Activated CD4-positive, alpha-beta T cell treated with anti-CD3 and anti-CD28 coated beads for 4 hours (primary cell): ENCODE measurements around the gene MACROD2.
"Not testable (repeated sequence)": the region's sequence is repeated elsewhere in the genome, so short reads cannot be mapped to it uniquely, and the experiment has no call there.

Experiments
- DNase-seq, 2 donors: peaks; one replicate each; pipeline ENCODE4 v3.0.0-alpha.2; 2020

MACROD2 gene

DNA sequence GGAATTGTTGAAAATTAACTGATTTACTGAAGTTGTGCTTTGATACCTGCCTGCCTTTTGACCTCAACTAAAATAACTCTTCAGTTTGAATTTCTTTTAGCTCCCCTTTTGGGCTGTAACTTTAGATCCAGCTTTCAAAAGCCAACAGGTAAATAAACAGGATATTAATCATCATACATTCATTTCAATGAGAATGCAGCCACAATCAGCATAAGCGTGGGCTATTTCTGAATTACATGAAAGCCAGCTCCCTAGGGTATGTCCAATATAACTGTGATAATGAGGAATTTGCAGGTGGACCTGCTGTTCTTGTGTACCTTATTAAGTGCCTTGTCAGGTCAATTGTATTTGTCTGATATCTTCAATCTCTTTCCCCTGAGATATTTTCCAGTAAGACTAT is 1747.3 kb downstream of the MACROD2 start:
- no peak for DNase-seq

DNA sequence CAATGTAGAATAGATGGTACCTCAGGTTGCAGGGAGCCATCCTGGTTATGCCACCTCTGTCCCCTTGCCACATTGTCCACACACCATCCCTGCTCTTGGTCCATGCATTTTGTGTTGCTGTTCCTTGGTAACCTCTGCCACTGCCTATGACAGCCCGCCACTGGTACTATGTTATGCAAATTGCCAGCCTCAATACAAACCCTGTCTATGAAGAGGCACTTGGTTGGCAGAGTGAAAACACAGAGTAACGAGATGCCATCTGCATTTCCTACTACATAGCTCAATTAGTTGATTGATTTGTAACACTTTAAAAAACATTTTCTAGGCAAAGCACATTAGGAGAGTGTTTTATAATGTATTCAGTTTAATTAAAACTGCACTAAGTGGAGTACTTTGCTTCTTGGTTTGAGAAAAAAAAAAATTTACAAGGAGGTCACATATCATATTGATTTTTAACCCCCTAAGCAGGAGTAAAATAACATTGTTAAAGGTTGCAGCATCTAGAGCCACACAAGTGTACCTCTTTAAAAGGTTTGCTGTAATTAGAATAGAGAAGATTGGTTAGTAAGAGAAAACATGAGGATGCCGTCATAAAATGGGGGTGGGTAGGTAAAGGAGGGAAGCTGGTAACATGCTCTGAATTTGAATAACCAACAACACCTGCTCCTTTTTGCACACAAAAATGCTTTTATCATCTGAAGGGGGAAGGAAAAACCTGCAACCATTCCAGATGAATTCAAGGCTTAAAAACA is 1760.9 kb downstream of the MACROD2 start:
- no peak for DNase-seq

DNA sequence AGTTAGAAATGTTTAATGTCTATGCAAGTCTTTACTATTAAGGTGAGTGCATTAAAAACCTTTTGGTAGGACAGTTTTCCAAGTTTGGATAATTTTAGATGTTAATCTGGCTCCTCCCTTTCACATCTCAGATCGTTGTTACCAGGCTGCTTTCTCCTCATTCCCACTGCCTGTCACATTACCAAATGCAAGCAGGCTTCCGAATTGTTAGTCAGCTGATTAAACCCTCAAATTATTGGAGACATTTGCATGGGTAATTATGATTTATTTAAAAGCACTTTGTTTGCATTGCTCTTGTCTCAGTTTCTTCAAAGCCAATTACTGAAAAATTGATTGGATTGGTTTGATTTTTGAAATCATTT is 1761.4 kb downstream of the MACROD2 start:
- no peak for DNase-seq

DNA sequence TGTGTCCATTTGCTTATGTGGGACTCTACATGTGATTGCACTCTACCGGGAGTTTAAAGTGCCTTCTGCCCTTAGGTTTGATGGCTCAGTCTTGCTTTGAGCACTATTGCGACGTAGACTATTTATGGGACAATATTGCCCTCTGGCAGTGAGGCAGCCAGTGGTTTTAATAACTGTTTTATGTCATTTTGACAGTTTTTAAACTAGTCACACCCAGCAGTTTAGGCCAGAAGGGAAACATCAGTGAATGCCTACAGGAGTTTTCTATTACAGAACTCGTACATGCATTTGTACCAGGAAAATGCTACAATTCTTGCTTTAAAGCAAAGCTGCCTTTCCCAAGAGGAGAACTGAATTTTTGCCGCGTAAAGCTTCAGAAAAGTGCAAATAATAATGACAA is 1764.3 kb downstream of the MACROD2 start:
- DNase-seq, result no peak

DNA sequence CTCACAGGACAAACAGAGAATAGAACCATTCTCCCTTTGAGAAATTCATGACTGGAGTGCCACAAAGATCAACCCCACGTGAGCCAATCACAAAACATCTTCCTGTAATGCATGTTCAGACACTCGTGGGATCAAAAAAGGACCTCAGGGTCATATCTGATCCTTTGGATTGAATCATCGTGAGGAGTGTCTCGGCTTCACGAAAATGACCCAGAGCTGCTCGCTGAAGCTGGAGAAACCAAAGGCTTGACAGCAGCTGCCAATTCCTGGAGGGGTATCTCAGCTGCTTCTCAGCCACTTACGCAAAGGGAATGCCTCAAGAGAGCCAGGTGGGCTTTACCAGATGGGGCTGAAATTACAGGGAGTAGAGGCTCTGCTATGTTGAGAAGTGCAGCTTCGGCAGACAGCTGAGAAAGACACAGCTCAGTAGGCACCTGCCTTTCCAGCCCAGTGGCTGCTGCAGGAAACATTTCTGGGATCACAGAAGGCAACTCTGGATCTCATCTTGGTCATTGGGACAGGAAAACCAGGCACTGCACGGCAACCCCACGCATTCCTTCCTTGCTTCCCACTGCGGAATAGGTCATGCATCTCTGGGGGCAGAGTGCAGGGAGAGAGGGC is 1764.8 kb downstream of the MACROD2 start:
- no peak for DNase-seq

DNA sequence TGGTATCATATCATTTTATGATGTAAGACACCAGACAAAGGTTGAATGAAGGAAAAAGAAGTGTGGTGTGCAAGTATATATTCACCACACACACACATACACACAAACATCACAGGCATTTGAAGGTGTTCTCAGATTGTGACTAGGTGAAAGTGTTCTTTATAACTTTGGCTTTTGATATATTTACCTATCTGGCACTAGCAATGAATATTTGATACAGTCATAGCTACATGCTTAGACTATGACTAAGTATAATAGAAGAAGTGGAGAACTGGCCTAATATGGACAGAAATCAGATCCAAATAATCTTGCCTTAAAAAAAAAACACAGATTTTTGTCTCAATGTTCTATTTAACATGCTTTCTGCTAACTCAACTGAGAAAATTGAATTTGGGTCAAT is 1768.0 kb downstream of the MACROD2 start:
- DNase-seq, result no peak

DNA sequence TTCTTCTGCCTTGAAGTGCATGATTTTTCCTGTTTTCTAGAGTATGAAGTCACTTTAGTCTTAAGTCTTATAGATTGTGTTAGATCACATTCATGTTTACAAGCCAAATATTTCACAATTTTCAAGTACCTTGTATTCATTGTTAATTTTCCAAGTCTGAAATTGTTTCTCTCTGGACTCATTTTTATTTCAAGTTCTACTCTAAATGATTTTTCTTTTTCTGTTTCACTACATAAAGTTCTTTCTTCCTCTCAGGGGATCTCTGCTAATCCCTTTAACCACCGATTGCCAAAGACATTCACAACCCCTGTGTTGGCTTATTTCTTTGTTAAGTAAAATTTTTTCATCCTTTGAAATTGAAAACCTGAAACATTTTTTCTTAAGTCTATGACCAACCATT is 1772.3 kb downstream of the MACROD2 start:
- DNase-seq, result no peak

DNA sequence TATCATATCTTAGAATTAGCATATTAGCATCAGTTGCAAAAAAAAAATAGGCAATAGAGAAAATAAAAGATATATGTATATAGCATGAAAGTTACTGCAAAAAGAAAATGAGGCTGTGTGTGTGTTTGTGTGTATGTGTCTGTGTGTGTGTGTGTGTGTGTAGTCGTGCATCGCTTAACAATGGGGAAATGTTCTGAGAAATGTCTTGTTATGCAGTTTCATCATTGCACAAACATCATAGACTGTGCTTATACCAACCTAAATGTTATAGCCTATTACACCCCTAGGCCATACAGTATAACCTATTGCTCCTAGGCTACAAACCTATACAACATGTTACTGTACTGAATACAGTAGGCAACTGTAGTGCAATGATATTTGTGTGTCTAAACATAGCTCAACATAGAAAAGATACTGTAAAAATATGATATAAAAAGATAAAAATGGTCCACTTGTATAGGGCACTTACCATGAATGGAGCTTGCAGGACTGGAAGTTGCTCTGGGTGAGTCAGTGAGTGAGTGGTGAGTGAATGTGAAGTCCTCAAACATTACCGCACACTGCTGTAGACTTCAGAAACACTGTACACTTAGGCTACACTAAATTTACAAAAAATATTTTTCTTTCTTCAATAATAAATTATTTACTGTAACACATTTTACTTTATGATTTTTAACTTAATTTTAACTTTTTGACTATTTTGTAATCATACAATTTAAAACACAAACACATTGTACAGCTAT is 1772.9 kb downstream of the MACROD2 start:
- no peak for DNase-seq

DNA sequence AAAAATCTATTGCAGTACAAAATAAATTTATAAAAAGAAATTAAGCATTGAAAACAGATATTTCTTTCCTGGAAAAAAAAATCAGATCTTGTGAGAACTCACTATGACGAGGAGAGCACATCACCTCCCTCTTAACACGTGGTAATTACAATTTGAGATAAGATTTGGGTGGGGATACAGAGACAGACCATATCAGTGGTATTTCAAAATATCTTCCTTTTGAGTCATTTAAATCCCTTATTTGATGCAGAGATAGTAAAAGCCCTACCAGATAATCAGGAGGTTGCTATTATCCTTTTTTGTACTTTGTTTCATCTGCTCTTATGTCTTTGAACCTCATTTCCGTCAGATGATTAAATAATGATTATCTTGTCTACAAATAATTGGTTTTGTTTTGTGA is 1777.5 kb downstream of the MACROD2 start:
- DNase-seq, result no peak

DNA sequence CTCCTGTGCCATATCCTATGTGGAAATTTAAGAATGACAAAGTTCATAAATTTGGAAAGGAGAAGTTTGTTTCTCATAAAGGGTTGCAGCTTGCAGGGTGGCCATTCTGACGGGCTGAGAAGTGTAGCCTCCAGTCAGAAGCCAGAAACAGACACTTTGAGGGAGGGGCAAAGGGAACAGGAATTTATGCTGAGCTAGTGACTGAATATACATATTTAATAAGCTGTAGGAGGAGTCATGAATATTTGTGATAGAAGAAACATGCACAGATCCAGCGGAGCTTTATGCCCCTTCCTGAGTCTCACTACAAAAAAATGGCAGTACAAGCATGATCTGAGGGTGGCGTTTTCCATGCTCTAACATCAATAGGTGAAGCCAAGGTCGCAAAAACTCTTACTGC is 1779.6 kb downstream of the MACROD2 start:
- no peak for DNase-seq

DNA sequence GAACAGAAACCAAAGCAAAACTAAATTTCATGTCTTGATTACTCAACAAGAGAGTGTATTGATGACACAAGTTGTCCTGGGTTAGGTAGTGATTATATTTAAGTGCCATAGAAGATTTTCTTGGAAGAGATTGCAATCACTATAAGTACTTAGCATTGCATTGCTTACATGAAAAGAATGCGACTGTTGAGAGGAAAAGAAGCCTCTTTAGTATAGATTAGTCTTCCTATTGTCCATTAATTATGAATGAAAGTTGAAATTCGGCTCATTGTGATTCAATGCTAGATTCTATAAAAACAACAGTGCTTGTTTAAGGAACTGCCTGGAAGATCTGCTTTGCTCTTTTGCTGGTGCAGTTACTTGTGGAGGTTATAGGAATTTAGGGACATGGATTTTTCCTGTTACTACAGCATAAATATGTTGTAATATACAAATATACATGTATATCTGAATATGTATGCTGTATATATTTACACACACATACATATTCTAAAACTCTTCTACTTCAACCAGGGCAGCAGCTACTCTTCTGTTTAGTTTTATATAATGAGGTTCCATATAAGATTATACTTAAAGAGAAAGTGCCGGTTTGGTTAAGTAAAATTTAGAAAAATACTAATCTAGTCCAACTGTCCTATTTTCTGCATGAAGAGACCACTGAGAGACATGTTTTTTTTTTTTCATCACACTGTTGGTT is 1781.6 kb downstream of the MACROD2 start:
- DNase-seq, result no peak

DNA sequence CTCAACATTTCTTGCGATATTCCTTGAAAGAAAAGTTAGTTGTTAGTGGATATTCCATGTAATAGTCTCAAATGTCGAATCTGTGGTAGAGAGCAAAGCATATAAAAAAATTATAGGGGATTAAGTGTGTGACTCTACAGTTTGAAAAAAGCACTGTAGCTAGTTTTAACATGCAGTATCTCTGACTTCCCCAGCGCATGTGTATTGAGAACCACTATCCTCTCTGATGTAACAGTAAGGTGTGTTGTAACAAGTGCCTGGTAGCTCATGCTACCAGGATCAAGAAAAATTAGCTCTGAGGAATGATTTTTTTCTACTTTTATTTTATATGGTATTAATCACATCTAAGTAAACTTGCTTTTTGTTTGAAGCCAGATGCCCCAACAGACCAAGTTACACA is 1788.7 kb downstream of the MACROD2 start:
- DNase-seq, result no peak

DNA sequence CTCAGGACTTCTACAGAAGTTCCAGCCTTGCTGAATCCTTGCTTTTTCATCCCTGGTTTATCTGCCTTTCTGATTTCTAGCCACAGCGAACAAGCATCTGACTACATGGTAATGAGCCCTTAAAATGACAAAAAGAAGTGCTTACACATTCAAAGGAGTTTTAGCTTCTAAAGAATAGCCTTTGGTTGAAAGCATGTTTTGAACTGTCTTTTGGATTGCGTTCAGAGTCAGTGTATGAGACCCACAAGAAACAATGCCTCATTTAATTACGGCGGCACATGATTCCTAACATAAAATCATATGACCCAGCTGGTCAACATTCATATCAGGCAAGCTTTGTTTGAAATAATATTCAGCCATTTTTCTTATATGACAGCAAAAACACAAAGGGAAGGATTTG is 1793.8 kb downstream of the MACROD2 start:
- DNase-seq, result no peak

DNA sequence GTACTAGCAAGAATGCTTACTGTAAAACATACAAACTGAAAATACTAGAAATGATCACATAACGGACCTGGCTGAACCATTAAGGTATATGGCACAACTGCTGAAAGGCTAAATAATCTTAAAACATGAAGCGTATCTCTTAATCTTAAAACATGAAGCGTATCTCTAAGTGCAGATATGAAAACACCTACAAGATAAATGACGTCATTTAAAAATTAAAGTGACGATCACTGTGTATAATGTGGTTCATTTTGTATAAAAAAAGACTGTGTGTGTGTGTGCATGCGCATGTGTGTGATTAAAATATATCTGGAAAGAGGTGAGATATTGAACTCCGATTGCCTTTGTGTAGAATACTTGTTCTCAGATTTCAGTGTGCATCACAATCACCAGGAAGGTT is 1797.5 kb downstream of the MACROD2 start:
- no peak for DNase-seq

DNA sequence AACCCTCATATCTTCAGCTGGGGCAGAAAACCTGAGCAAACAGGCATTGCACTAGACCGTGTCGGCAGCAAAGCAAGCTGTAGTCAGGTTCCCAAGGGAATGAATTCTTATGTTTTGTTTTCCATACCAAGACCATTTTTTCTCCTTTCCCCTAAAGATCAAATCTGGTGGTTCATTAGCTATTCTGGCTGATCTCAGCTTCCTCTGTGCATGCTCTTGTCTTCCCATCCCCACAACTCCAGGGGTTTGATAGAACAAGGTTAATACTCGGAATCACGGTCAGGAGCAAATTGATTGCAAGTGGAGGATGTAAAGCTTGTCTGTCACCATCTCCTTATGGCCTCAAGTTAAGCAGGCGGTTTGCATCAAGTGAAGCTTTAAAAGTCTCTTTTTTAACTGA is 1799.1 kb downstream of the MACROD2 start:
- no peak for DNase-seq

DNA sequence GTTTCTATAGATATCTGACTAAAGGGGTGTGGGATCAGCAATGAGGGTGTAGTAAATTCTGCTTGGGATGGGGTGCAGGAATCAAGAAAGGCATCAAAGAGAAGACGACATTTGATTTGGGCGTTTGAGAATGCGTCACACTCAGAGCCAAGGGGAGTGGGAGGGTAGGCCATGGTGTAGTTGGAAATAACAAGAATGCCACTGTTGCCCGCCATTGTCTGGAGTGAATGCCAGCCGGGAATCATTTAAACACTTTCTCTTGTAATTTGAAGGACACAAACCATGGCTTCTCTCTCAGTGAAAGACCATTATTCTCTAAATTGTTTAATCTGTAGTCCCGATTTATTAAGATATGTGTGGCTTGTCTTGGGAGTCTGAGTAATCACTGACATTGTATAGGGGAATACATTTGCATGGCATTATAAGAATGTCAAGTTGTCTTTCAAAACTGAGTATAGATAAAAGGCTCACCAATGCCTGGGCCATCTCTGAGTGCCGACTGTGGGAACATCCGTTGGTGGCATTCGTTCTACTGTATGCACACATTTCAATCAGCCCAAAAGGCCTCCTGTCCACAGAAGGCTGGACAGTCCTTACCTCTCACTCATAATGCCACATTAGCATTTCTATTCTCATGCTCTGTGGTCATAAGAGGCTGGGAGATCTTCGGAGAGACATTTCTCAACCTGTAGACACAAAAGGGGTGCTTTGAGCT is 1800.1 kb downstream of the MACROD2 start:
- no peak for DNase-seq

DNA sequence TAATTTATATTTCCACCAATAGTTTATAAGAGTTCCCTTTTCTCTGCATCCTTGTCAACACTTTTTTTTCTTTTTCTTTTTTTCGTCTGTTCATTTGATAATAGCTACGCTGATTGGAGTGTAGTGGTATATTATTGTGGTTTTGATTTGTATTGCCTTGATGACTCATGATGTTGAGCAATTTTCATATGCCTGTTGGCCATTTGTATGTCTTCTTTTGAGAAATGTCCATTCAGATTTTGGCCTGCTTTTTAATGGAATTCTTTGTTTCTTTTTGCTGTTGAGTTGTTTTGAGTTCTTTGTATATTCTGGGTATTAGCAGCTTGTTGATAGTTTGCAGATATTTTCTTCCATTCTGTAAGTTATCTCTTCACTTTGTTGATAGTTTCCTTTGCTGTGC is 1804.6 kb downstream of the MACROD2 start:
- DNase-seq, result no peak

DNA sequence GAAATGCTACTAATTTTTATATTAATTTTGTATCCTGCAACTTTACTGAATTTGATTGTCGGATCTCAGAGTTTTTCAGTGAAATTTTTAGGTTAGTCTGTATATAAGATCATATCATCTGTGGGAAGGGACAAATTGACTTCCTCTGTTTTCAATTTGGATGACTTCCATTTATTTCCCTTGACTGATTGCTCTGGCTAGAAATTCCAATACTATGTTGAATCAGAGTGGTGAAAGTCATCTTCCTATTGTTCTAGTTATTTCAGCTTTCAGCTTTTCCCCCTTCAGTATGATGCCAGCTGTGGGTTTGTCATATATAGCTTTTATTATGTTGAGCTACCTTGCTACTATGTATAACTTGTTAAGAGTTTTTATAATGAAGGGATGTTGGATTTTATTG is 1806.7 kb downstream of the MACROD2 start:
- no peak for DNase-seq

DNA sequence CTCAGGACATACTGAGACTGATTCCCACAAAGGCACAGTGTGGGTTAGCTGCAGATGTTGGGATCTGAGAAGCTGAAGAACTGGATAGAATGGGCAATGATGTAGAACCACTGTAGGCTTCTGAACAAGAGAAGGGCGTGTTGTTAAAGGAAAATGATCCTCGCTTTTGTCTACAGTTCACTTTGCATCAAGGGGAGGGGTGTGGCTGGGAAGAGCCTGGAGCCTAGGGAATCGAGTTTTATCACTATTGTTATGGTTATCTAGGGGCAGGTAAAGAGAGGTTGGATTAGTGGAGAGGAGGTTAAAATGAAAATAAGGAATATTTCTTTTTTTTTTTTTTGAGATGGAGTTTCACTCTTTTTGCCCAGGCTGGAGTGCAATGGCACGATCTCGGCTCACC is 1809.8 kb downstream of the MACROD2 start:
- DNase-seq, result no peak

DNA sequence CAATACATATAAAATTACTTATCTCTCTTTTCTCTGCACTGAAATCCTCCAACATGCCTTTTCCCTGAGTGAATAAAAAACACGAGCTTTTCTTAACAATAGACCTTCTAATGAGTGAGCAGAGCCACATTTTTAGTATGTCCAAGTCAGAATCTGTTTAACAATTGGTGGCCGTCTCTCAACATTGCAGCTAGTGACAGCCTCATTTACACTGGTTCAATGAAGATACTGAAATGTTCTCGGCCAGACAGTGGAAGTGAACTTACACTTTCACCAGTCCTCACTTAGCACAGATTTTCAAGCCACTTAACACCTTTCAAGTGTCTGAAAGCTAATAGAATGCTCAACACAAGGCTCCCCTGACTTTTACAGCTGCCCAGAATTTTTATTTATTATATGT is 1810.8 kb downstream of the MACROD2 start:
- DNase-seq, result no peak

DNA sequence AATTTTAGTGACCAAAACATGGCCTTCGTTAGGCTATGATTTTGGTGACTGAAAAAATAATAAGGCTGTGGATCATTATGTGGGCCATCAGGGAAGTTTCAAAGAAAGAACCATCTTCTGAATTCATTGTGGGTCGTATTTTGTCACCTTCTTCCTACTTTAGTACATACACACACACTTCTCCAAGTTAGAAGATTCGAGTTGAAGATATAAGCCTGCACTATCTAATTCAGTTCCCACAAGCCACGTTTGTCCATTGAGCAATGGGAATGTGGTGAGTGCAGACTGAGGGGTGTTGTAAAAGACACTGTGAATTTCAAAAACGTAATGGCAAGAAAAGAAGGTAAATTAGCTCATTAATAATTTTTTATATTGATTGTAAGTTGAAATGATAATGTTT is 1812.0 kb downstream of the MACROD2 start:
- DNase-seq, result no peak

DNA sequence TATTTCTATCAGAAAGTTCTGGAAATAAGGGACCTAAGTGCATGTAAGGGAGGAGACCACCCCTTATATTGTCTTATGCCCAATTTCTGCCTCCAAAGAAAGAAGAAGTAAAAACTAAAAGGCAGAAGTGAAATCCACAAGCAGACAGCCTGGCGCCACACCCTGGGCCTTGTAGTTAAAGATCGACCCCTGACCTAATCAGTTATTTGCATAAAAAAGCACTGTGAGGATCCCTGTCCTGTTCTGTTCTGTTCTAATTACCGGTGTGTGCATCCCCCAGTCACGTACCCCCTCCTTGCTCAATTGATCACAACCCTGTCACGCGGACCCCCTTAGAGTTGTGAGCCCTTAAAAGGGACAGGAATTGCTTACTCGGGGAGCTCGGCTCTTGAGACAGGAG is 1812.5 kb downstream of the MACROD2 start:
- not testable (repeated sequence) for DNase-seq

DNA sequence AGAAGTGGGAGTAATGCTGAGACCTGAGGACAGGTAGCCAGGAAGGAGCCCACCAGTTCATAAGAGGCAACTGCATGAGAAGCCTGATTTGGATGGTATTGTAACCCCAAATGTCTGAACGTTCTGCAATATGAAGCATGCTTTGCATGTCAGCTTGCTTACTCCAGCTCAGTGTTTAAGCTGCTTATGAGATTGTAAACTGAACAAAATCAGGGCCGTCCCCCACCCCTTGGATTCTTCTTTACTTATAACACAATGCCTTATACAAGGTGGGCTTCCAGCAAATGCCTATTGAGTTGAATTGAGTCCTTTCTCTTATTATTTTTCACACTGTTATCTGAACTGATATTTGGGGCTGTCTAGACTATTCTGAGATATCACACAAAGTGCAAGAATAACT is 1816.6 kb downstream of the MACROD2 start:
- DNase-seq, result no peak
